ENCODE results near the gene ZNF831. TPM values are rescaled to one million over a fixed set of nuclear protein-coding genes. Genes with fewer than 3 reads are reported as not detected.

The ZNF831 gene
- total and polyA plus RNA-seq, 4 experiments from 2014 or later, result 7.8 to 49.0 (median 29.5) TPM

DNA sequence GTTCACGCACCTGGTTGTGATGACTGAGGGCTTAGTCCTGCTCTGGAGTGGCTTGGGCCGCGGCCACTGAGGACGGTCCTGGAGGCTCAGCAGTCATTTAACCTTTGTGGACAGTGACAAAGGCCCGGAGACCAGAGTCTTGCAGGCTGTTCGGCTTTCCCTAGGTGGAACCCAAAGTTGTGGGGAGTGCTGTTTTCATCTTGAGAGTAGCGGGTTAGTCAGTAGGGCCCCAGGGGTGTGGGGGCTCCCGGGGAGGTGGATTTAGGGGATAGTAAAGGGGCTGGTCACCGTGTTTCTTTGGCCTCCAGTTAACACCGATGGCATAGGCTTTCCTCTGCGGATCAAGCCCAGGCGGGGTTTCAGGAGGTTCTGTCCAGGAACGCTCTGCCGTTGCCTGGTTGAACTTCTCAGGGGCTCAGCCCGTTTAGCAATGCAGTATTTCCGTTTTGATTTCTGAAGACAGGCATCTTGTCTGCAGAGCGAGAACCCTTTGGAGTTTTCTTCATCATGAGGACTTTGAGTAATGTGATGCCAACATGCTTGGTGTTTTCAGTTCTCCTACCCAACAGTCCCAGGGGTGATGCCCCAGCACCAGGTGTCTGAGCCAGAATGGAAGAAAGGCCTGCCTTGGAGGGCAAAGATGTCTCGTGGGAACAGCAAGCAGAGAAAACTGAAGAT, 31.8 kb downstream of the ZNF831 start:
- ChIA-PET POLR2A (ENCODE audit: partially characterized antibody) (no interaction called here), CTCF (ENCODE audit: partially characterized antibody) (interaction anchor here (0.9 kb wide), 1 partner anchor 107 kb away, joined by 3 read pairs; no protein-coding TSS in a partner anchor)
- Histone ChIP-seq H3K27me3 (ENCODE audit: insufficient read depth, low read length) (no peaks in the 10 kb centered on the region), H3K27ac (ENCODE audit: low read depth, low read length) (no peak overlapping the region), H3K9me3 (ENCODE audit: control insufficient read depth in 1 of 2, low read length in 2 of 2) (no peaks in the 10 kb centered on the region), H3K4me3 (ENCODE audit: low read length in 2 of 2) (no peak overlapping the region), H3K36me3 (ENCODE audit: insufficient read depth, low read length) (peaks cover 15% of the 10 kb centered on the region), H3K4me1 (ENCODE audit: insufficient read depth, low read length) (no peaks in the 10 kb centered on the region)
- peaks cover 0 to 11% (median 4%) of the 10 kb centered on the region in 4 donors for H3K4me1 Mint-ChIP-seq
- no peak for DNase-seq
- no peaks in the 10 kb centered on the region for H3K27me3 Mint-ChIP-seq
- peaks cover 0 to 14% (median 9%) of the 10 kb centered on the region in 8 donors for H3K9me3 Mint-ChIP-seq
- H3K36me3 Mint-ChIP-seq, result peaks cover 48 to 50% of the 10 kb centered on the region in 2 donors
- H3K4me3 Mint-ChIP-seq, result no peak overlapping the region
- peak overlapping the region in 5 of 7 donors; percentile 12 to 68 (median 36) for H3K27ac Mint-ChIP-seq
- intact Hi-C loops (cut with micrococcal nuclease), result no loop called here

DNA sequence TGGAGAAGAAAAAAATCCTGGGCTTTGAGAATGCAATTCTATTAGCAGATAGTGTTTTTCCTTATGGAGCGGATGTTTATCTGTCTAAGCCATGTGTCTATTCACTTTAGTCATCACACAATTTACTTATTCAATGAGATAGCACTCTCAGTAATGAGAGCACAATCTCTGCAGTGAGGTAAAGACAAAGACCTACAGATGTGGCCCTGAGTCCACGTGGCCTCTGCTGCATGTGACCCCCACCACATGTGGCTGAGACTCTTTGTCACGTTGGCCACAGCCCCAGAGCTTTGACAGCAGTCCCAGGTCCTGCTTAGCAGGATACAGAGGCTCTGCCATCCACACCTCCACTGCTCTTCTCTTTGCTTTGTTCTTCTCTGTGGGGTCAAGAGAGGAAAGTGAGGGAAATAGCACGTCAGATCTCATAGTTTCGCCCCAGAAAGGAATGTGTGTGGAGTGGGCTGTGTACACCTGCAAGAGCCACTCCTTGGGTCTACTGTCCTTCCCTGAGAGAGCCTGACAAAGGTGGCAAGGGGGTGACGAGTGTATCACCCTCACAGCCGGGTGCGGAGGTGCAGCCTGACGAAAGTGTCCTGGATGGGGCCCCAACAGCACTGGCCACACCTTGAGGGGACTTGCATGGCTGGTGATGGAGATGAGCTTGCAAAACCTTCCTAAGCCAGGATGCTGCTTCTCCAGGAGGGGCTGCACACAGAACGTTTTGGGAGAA, 40.7 kb downstream of the ZNF831 start:
- CTCF ChIA-PET (ENCODE audit: partially characterized antibody), result interaction anchor here (1.2 to 7.2 kb wide), 7 partner anchors 8 to 118 kb away, joined by 3 to 239 read pairs (median 6); no protein-coding TSS in a partner anchor
- H3K36me3 ChIP-seq (ENCODE audit: insufficient read depth, low read length), result peaks cover 36% of the 10 kb centered on the region
- Mint-ChIP-seq H3K4me1 (peaks cover 29 to 57% (median 38%) of the 10 kb centered on the region in 4 donors), H3K4me3 (no peak overlapping the region), H3K27me3 (no peaks in the 10 kb centered on the region), H3K9me3 (peaks cover 0 to 14% (median 11%) of the 10 kb centered on the region in 8 donors), H3K27ac (peak overlapping the region; percentile 8 to 83 (median 71)), H3K36me3 (peaks cover 58 to 70% of the 10 kb centered on the region in 2 donors)
- H3K4me3 ChIP-seq (ENCODE audit: low read length in 2 of 2), result no peak overlapping the region
- peaks cover 18% of the 10 kb centered on the region for H3K4me1 ChIP-seq (ENCODE audit: insufficient read depth, low read length)
- no peak for DNase-seq
- POLR2A ChIA-PET (ENCODE audit: partially characterized antibody), result no interaction called here
- no peaks in the 10 kb centered on the region for H3K27me3 ChIP-seq (ENCODE audit: insufficient read depth, low read length)
- H3K27ac ChIP-seq (ENCODE audit: low read depth, low read length), result no peak overlapping the region
- intact Hi-C loops (cut with micrococcal nuclease), result no loop called here
- no peaks in the 10 kb centered on the region for H3K9me3 ChIP-seq (ENCODE audit: control insufficient read depth in 1 of 2, low read length in 2 of 2)

DNA sequence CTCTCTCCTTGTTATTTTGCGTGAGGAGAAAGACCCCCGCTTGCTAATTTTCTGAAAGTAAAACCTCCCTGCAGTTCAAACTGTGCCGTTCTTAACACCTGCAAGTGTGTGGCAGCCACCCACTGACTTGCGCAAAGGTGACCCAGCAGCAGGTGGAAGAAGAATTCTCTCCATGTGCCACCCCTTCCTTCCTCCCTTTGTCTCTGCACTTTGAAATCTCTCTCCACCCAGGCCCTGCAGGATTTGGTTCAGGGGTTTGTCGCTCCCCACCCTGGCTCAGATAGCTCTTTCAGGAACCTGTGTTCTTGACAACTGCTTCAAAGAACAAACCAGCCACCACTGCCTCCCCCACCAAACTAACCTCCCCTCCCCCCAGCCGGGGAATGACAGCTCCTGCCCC, 41.4 kb downstream of the ZNF831 start:
- Mint-ChIP-seq H3K4me1 (peaks cover 29 to 62% (median 38%) of the 10 kb centered on the region in 4 donors), H3K4me3 (no peak overlapping the region)
- POLR2A ChIA-PET (ENCODE audit: partially characterized antibody), result interaction anchor here (1.8 to 3.7 kb wide), 2 partner anchors 45 to 117 kb away, joined by 11 to 28 read pairs; no protein-coding TSS in a partner anchor

DNA sequence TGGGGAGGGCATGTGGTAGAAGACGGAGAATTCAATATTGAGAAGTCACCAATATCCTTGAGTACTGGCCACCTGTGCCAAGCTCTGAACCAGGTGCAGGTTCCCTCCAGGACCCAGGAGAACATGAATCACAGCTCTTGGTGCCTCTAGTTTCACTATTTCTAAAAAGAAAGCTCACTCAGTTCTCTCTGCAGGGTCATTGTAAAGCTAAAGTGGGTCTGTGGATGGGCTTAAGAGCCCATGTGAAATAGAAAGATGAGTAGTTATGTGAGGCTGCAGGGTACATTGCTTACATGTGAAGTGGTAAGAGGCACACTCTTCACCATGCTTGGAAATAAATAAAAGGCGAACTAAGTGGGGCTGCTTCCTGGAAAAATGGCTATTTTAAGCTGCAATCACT, 43.6 kb downstream of the ZNF831 start:
- H3K36me3 ChIP-seq (ENCODE audit: insufficient read depth, low read length), result peaks cover 60% of the 10 kb centered on the region
- CTCF ChIA-PET (ENCODE audit: partially characterized antibody), result interaction anchor here (0.5 to 7.2 kb wide), 45 partner anchors 9 to 363 kb away, joined by 3 to 239 read pairs (median 5); partner anchors contain the start of genes ATP5F1E, PRELID3B and ZNF831
- H3K4me3 Mint-ChIP-seq, result no peak overlapping the region

More for the DNA sequence above, 41.4 kb downstream of the ZNF831 start:
- no peaks in the 10 kb centered on the region for H3K27me3 ChIP-seq (ENCODE audit: insufficient read depth, low read length)
- H3K27me3 Mint-ChIP-seq, result no peaks in the 10 kb centered on the region
- H3K27ac Mint-ChIP-seq, result peak overlapping the region; percentile 12 to 81 (median 68)
- H3K4me3 ChIP-seq (ENCODE audit: low read length in 2 of 2), result no peak overlapping the region
- intact Hi-C loops (cut with micrococcal nuclease), result loop anchor here (5.0 kb wide), 2 partner anchors 38 to 333 kb away; no protein-coding TSS in a partner anchor
- H3K36me3 Mint-ChIP-seq, result peaks cover 58 to 69% of the 10 kb centered on the region in 2 donors
- no peaks in the 10 kb centered on the region for H3K9me3 ChIP-seq (ENCODE audit: control insufficient read depth in 1 of 2, low read length in 2 of 2)
- peaks cover 18% of the 10 kb centered on the region for H3K4me1 ChIP-seq (ENCODE audit: insufficient read depth, low read length)
- peaks cover 43% of the 10 kb centered on the region for H3K36me3 ChIP-seq (ENCODE audit: insufficient read depth, low read length)
- CTCF ChIA-PET (ENCODE audit: partially characterized antibody), result interaction anchor here (0.6 to 7.2 kb wide), 9 partner anchors 8 to 302 kb away, joined by 3 to 239 read pairs (median 6); no protein-coding TSS in a partner anchor
- no peak for DNase-seq
- peaks cover 0 to 7% (median 4%) of the 10 kb centered on the region in 8 donors for H3K9me3 Mint-ChIP-seq
- H3K27ac ChIP-seq (ENCODE audit: low read depth, low read length), result no peak overlapping the region

DNA sequence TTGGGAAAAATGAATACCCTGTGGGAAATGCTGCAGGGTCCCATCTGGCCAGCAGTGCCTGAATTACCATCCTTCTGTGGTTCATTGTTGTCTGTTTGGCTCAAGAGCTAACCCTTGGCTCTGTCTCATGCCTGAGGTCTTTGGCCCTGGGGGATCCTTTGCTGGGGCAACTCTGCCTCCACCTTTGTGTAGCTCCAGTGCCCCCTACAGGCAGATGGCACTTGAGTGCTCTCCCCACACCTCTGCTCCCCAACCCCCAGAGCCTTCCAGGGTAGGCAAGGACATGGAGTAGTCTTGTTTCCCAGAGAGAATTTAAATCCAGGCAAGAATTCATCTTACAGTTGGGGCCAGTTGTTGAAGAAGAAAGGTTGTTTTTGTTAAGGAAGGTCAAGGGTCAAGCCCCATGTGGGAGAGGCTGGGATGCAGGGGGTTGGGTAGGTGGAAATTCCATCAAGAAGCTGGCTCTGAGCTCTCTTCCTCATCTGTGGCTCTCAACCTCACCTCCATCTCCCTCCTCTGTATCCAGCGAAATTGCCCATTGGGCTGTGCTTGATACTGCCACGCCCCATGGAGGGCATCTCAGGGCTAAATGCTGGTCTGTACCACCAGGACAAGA, 44.2 kb downstream of the ZNF831 start:
- H3K9me3 ChIP-seq (ENCODE audit: control insufficient read depth in 1 of 2, low read length in 2 of 2), result no peaks in the 10 kb centered on the region
- ChIA-PET POLR2A (ENCODE audit: partially characterized antibody) (interaction anchor here (1.0 to 3.7 kb wide), 13 partner anchors 30 to 196 kb away, joined by 3 to 36 read pairs (median 6); partner anchors contain the start of genes ATP5F1E and ZNF831), CTCF (ENCODE audit: partially characterized antibody) (interaction anchor here (0.5 to 7.2 kb wide), 47 partner anchors 9 to 555 kb away, joined by 3 to 239 read pairs (median 5); partner anchors contain the start of genes ATP5F1E, PRELID3B and ZNF831)
- peaks cover 14% of the 10 kb centered on the region for H3K4me1 ChIP-seq (ENCODE audit: insufficient read depth, low read length)
- peak; percentile 76 to 79 (median 78) for DNase-seq
- Mint-ChIP-seq H3K9me3 (no peaks in the 10 kb centered on the region), H3K27ac (peak overlapping the region; percentile 35 to 95 (median 88)), H3K27me3 (no peaks in the 10 kb centered on the region), H3K36me3 (peaks cover 52 to 71% of the 10 kb centered on the region in 2 donors), H3K4me1 (peaks cover 29 to 55% (median 35%) of the 10 kb centered on the region in 4 donors), H3K4me3 (peak overlapping the region in 4 of 8 donors; percentile 15 to 53 (median 33))
- H3K4me3 ChIP-seq (ENCODE audit: low read length in 2 of 2), result no peak overlapping the region
- intact Hi-C loops (cut with micrococcal nuclease), result loop anchor here (1.0 to 5.0 kb wide), 5 partner anchors 41 to 336 kb away; no protein-coding TSS in a partner anchor
- no peak overlapping the region for H3K27ac ChIP-seq (ENCODE audit: low read depth, low read length)
- no peaks in the 10 kb centered on the region for H3K27me3 ChIP-seq (ENCODE audit: insufficient read depth, low read length)
- H3K36me3 ChIP-seq (ENCODE audit: insufficient read depth, low read length), result peaks cover 66% of the 10 kb centered on the region

More for the DNA sequence above, 43.6 kb downstream of the ZNF831 start:
- Mint-ChIP-seq H3K4me1 (peaks cover 28 to 58% (median 36%) of the 10 kb centered on the region in 4 donors), H3K27me3 (no peaks in the 10 kb centered on the region), H3K36me3 (peaks cover 46 to 68% of the 10 kb centered on the region in 2 donors), H3K27ac (peak overlapping the region; percentile 25 to 95 (median 89)), H3K9me3 (no peaks in the 10 kb centered on the region)
- no peaks in the 10 kb centered on the region for H3K9me3 ChIP-seq (ENCODE audit: control insufficient read depth in 1 of 2, low read length in 2 of 2)
- POLR2A ChIA-PET (ENCODE audit: partially characterized antibody), result interaction anchor here (1.0 to 3.7 kb wide), 13 partner anchors 29 to 175 kb away, joined by 3 to 36 read pairs (median 6); partner anchors contain the start of genes ATP5F1E and ZNF831
- peaks cover 18% of the 10 kb centered on the region for H3K4me1 ChIP-seq (ENCODE audit: insufficient read depth, low read length)
- no peaks in the 10 kb centered on the region for H3K27me3 ChIP-seq (ENCODE audit: insufficient read depth, low read length)
- H3K27ac ChIP-seq (ENCODE audit: low read depth, low read length), result no peak overlapping the region
- intact Hi-C loops (cut with micrococcal nuclease), result loop anchor here (1.0 to 5.0 kb wide), 5 partner anchors 40 to 335 kb away; no protein-coding TSS in a partner anchor
- no peak overlapping the region for H3K4me3 ChIP-seq (ENCODE audit: low read length in 2 of 2)
- no peak for DNase-seq

DNA sequence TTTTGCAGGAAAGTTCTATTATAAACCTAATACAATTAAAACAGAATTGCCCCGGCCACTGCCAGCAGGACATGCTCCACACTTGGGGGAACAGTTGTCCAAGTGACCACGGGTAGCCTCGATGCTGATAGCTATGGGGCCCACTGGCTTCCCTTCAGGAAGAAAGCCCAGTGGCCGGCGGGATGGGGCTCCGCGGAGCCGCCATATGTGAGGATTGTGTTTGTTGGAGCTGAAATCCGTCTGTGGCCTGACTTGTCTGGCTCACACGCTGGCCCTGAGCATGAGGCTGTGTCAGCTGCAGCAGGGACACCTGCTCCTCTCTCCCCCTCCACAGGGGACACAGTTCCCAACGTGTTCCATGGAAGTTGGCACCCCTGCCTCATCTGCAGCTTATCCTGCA, 46.6 kb downstream of the ZNF831 start:
- peaks cover 62 to 74% of the 10 kb centered on the region in 2 donors for H3K36me3 Mint-ChIP-seq
- no peaks in the 10 kb centered on the region for H3K27me3 ChIP-seq (ENCODE audit: insufficient read depth, low read length)
- DNase-seq, result no peak
- no peaks in the 10 kb centered on the region for H3K27me3 Mint-ChIP-seq
- POLR2A ChIA-PET (ENCODE audit: partially characterized antibody), result no interaction called here
- peaks cover 20 to 38% (median 23%) of the 10 kb centered on the region in 4 donors for H3K4me1 Mint-ChIP-seq
- no peak overlapping the region for H3K4me3 Mint-ChIP-seq
- no peak overlapping the region for H3K4me3 ChIP-seq (ENCODE audit: low read length in 2 of 2)
- peaks cover 9% of the 10 kb centered on the region for H3K4me1 ChIP-seq (ENCODE audit: insufficient read depth, low read length)
- no peaks in the 10 kb centered on the region for H3K9me3 Mint-ChIP-seq
- CTCF ChIA-PET (ENCODE audit: partially characterized antibody), result interaction anchor here (1.1 to 2.5 kb wide), 4 partner anchors 11 to 194 kb away, joined by 3 to 17 read pairs (median 6); partner anchors contain the start of gene ZNF831
- intact Hi-C loops (cut with micrococcal nuclease), result no loop called here
- H3K9me3 ChIP-seq (ENCODE audit: control insufficient read depth in 1 of 2, low read length in 2 of 2), result no peaks in the 10 kb centered on the region
- H3K27ac Mint-ChIP-seq, result peak overlapping the region in 1 of 7 donors; percentile 4
- H3K27ac ChIP-seq (ENCODE audit: low read depth, low read length), result no peak overlapping the region
- peaks cover 68% of the 10 kb centered on the region for H3K36me3 ChIP-seq (ENCODE audit: insufficient read depth, low read length)

Measured in CD4-positive, alpha-beta memory T cell (primary cell).